Measurements from ENCODE around the gene ENSA.
"Not testable (repeated sequence)": the region's sequence is repeated elsewhere in the genome, so short reads cannot be mapped to it uniquely, and the experiment has no call there.

Gene ENSA

GRCh38 chr1:150596976-150597375, 32.4 kb downstream of the ENSA start:
- no peak for TF ChIP-seq CTCF (conservative IDR thresholded peaks at IDR 0.05; ENCODE audit: control insufficient read depth, insufficient read depth, low read depth, low read length)
- no peak overlapping the region for H3K4me3 ChIP-seq (ENCODE audit: control insufficient read depth, low read depth, low read length)
- no peak for DNase-seq (ENCODE audit: low read depth)

GRCh38 chr1:150596095-150596892, 33.1 kb downstream of the ENSA start:
- no peak for TF ChIP-seq CTCF (conservative IDR thresholded peaks at IDR 0.05; ENCODE audit: control insufficient read depth, insufficient read depth, low read depth, low read length)
- no peak overlapping the region for H3K4me3 ChIP-seq (ENCODE audit: control insufficient read depth, low read depth, low read length)
- peak; percentile 66 for DNase-seq (ENCODE audit: low read depth)

GRCh38 chr1:150582371-150582770, 47.0 kb downstream of the ENSA start:
- DNase-seq (ENCODE audit: low read depth), result no peak
- H3K4me3 ChIP-seq (ENCODE audit: control insufficient read depth, low read depth, low read length), result no peak overlapping the region
- TF ChIP-seq CTCF (conservative IDR thresholded peaks at IDR 0.05; ENCODE audit: control insufficient read depth, insufficient read depth, low read depth, low read length), result no peak

GRCh38 chr1:150581962-150582361, 47.5 kb downstream of the ENSA start:
- H3K4me3 ChIP-seq (ENCODE audit: control insufficient read depth, low read depth, low read length); DNase-seq (ENCODE audit: low read depth): not testable (repeated sequence)

GRCh38 chr1:150581437-150581836, 48.0 kb downstream of the ENSA start:
- not testable (repeated sequence) for DNase-seq (ENCODE audit: low read depth); H3K4me3 ChIP-seq (ENCODE audit: control insufficient read depth, low read depth, low read length)

GRCh38 chr1:150580966-150581365, 48.4 kb downstream of the ENSA start:
- DNase-seq (ENCODE audit: low read depth); H3K4me3 ChIP-seq (ENCODE audit: control insufficient read depth, low read depth, low read length): not testable (repeated sequence)

GRCh38 chr1:150579945-150580642, 49.3 kb downstream of the ENSA start:
- TF ChIP-seq CTCF (conservative IDR thresholded peaks at IDR 0.05; ENCODE audit: control insufficient read depth, insufficient read depth, low read depth, low read length), result no peak
- peak overlapping the region; percentile 38 for H3K4me3 ChIP-seq (ENCODE audit: control insufficient read depth, low read depth, low read length)
- no peak for DNase-seq (ENCODE audit: low read depth)

- H3K4me3 ChIP-seq (ENCODE audit: control insufficient read depth, low read depth, low read length), result peak within 1 kb of the TSS; percentile 86
- no peak for TF ChIP-seq CTCF (conservative IDR thresholded peaks at IDR 0.05; ENCODE audit: control insufficient read depth, insufficient read depth, low read depth, low read length)
- peak; percentile 94 for DNase-seq (ENCODE audit: low read depth)
These were observed 50.1 kb downstream of the ENSA start, which contains the start of gene MCL1 for GRCh38 chr1:150579110-150579944. TSS of gene MCL1 (minus strand) at chr1:150579610. CDS start at chr1:150579530, 80 bp downstream.

Data from fibroblast of mammary gland (primary cell).